Measurements from ENCODE around the gene PRDX1. TPM values are rescaled to one million over a fixed set of nuclear protein-coding genes. Genes with fewer than 3 reads are reported as not detected.
"Not testable (repeated sequence)": the region's sequence is repeated elsewhere in the genome, so short reads cannot be mapped to it uniquely, and the experiment has no call there.

PRDX1 gene
- total and polyA plus RNA-seq, 2 donors: 232 to 491 TPM

DNA sequence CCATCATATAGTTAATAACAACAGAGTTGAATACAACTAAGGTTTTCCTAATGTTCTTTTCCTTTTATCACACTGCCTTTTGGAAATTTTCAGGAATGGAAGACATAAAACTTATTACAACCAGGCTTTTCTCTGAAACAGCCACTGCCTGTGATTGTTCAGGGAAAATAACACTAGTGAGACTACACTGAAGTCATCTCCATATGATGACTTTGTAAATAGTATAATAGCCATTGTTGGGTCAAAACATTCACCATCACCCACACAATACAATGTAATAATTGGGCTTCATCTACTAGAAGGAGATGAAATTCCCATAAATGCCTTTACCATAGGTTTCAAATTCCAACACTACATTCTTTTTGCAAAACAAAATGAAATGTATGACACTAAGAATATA lies 35.7 kb downstream of the PRDX1 start:
- no peak for DNase-seq (ENCODE audit: extremely low spot score)
- no peaks in the 10 kb centered on the region for H3K4me1 ChIP-seq (ENCODE audit: insufficient read depth)

GRCh38 chr1:45479039-45479748 lies 42.5 kb downstream of the PRDX1 start:
- H3K4me3 ChIP-seq (ENCODE audit: low read depth, low read length): no peak overlapping the region
- H3K27ac ChIP-seq (ENCODE audit: low read depth): no peak overlapping the region
- no peaks in the 10 kb centered on the region for H3K36me3 ChIP-seq (ENCODE audit: insufficient read depth)
- no peaks in the 10 kb centered on the region for H3K4me1 ChIP-seq (ENCODE audit: insufficient read depth)
- 90% methylated on average over 5 of the region's 5 CpGs for WGBS
- no peak for DNase-seq (ENCODE audit: extremely low spot score)

More for the DNA sequence above, 35.7 kb downstream of the PRDX1 start:
- Histone ChIP-seq H3K27ac (ENCODE audit: low read depth) (no peak overlapping the region), H3K36me3 (ENCODE audit: insufficient read depth) (no peaks in the 10 kb centered on the region), H3K4me3 (ENCODE audit: low read depth, low read length) (no peak overlapping the region)

DNA sequence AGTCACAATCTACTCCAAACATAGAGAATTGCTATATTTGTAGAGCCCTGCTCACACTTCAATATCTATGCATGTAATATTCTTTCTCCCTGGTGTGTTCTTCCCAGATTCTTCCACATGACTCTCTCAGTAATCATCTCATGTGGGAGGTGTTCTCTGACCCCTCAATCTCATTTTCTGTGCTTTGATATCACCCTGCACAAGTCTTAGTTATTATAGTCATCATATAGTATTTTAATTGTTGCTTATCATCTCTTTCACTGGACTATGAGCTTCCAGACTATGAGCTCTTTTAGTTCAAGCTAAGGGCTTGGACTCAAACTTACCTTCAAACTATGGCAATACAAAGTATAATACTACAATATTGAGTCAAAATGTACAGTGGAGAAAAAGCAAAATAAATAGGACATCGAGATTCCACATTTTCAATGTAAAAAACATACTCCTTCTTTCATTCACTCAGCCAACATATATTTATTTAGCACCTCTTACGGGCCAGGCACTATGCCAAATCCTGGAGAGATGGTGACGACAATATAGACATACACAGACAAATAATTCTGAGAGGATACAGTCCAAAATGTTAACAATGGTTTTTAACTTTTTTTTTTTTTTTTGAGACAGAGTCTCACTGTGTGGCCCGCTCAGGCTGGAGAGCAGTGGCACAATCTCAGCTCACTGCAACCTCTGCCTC lies 43.4 kb downstream of the PRDX1 start:
- Histone ChIP-seq H3K4me3 (ENCODE audit: low read depth, low read length) (no peak overlapping the region), H3K4me1 (ENCODE audit: insufficient read depth) (no peaks in the 10 kb centered on the region), H3K36me3 (ENCODE audit: insufficient read depth) (no peaks in the 10 kb centered on the region), H3K27ac (ENCODE audit: low read depth) (no peak overlapping the region)
- DNase-seq (ENCODE audit: extremely low spot score): no peak
- WGBS: 67% methylated on average over 4 of the region's 4 CpGs

DNA sequence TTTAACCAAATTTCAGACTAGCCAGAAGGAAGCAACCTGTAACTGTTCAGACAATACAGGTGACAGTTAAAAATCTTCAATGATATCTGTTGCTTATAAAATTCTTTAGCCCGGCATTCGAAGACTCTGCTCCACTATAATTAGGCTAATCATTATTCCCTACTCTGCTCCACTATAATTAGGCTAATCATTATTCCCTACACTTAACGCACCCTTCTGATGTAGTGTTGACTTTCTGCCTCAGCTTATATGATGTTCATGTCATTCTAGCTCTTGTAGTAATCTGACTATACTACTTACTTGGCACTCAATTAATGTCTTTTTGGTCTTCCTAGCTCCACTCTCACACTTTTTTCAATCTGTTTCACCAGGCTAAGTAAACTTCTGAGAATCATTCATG lies 44.0 kb downstream of the PRDX1 start:
- Histone ChIP-seq H3K27ac (ENCODE audit: low read depth) (no peak overlapping the region), H3K4me3 (ENCODE audit: low read depth, low read length) (no peak overlapping the region), H3K4me1 (ENCODE audit: insufficient read depth) (no peaks in the 10 kb centered on the region), H3K36me3 (ENCODE audit: insufficient read depth) (no peaks in the 10 kb centered on the region)
- WGBS: 92% methylated on average over 3 of the region's 3 CpGs
- DNase-seq (ENCODE audit: extremely low spot score): no peak

DNA sequence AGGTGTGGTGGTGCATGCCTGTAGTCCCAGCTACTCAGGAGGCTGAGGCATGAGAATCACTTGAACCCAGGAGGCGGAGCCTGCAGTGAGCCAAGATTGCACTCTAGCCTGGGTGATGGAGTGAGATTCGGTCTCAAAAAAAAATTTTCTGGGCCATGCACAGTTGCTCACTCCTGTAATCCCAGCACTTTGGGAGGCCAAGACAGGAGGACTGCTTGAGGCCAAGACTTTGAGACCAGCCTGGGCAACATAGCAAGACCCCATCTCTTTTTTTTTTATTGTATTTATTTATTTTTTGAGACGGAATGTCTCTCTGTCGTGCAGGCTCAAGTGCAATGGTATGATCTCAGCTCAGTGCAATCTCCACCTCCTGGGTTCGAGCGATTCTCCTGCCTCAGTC lies 47.5 kb downstream of the PRDX1 start:
- not testable (repeated sequence) for H3K27ac ChIP-seq (ENCODE audit: low read depth); H3K36me3 ChIP-seq (ENCODE audit: insufficient read depth); DNase-seq (ENCODE audit: extremely low spot score); H3K4me1 ChIP-seq (ENCODE audit: insufficient read depth); H3K4me3 ChIP-seq (ENCODE audit: low read depth, low read length)
- WGBS: 96% methylated on average over 6 of the region's 6 CpGs

DNA sequence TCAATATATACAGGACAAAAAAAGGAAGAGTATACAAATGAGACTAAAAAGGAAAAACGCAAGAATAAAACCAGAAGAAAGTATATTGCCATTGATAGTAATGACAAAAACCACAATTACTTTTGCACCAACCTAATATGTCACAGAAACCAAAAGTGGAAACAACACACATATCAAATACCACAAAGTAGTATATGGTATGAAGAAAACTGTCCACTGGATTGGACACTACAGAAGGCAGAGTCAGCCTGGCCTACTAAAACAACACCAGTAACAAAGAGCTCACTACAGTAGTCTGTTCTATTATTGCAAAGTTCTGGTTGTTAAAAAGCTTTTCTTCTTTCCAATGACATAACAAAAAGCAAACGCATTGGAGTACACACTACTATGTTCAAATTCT lies 48.4 kb downstream of the PRDX1 start:
- Histone ChIP-seq H3K4me1 (ENCODE audit: insufficient read depth) (no peaks in the 10 kb centered on the region), H3K27ac (ENCODE audit: low read depth) (no peak overlapping the region), H3K4me3 (ENCODE audit: low read depth, low read length) (no peak overlapping the region), H3K36me3 (ENCODE audit: insufficient read depth) (no peaks in the 10 kb centered on the region)
- 88% methylated on average over 2 of the region's 2 CpGs for WGBS
- no peak for DNase-seq (ENCODE audit: extremely low spot score)

- Histone ChIP-seq H3K27ac (ENCODE audit: low read depth) (no peak overlapping the region), H3K4me1 (ENCODE audit: insufficient read depth) (no peaks in the 10 kb centered on the region), H3K36me3 (ENCODE audit: insufficient read depth) (no peaks in the 10 kb centered on the region), H3K4me3 (ENCODE audit: low read depth, low read length) (no peak overlapping the region)
- 62% methylated on average over 2 of the region's 2 CpGs for WGBS
- DNase-seq (ENCODE audit: extremely low spot score): no peak
Measured at GRCh38 chr1:45470306-45470798, 51.3 kb downstream of the PRDX1 start.

DNA sequence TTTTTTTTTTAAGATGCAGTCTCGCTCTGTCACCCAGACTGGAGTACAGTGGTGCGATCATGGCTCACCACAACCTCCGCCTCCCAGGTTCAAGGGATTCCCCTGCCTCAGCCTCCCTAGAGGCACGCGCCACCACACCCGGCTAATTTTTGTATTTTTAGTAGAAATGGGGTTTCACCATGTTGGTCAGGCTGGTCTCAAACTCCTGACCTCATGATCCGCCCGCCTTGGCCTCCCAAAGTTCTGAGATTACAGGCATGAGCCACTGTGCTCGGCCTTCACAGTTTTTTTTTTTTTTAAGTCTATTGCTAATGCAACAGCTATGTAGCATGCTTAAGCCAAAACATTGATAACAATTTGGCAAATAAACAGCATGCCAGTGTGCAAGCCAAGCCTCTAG lies 54.3 kb downstream of the PRDX1 start:
- DNase-seq (ENCODE audit: extremely low spot score); H3K36me3 ChIP-seq (ENCODE audit: insufficient read depth); H3K4me3 ChIP-seq (ENCODE audit: low read depth, low read length); H3K4me1 ChIP-seq (ENCODE audit: insufficient read depth); H3K27ac ChIP-seq (ENCODE audit: low read depth): not testable (repeated sequence)
- 92% methylated on average over 9 of the region's 9 CpGs for WGBS

- no peak overlapping the region for H3K4me3 ChIP-seq (ENCODE audit: low read depth, low read length)
- no peaks in the 10 kb centered on the region for H3K4me1 ChIP-seq (ENCODE audit: insufficient read depth)
- H3K36me3 ChIP-seq (ENCODE audit: insufficient read depth): no peaks in the 10 kb centered on the region
- DNase-seq (ENCODE audit: extremely low spot score): no peak
- no peak overlapping the region for H3K27ac ChIP-seq (ENCODE audit: low read depth)
Measured at GRCh38 chr1:45465277-45465676, 56.4 kb downstream of the PRDX1 start.

Other genes starting within 250 kb of the PRDX1 start
- gene HPDL, start 195.0 kb downstream of the PRDX1 start, total RNA-seq: 0.74 TPM
- 1.0 TPM for gene HPDL, start 195.0 kb downstream of the PRDX1 start, polyA plus RNA-seq
- 8.9 TPM for gene TOE1, start 181.7 kb downstream of the PRDX1 start, total RNA-seq
- gene TOE1, start 181.7 kb downstream of the PRDX1 start, polyA plus RNA-seq: 11.1 TPM
- gene MUTYH, start 181.4 kb downstream of the PRDX1 start, total RNA-seq: 12.0 TPM
- gene MUTYH, start 181.4 kb downstream of the PRDX1 start, polyA plus RNA-seq: 19.4 TPM
- 3.2 TPM for gene TESK2, start 30.7 kb downstream of the PRDX1 start, total RNA-seq
- 5.7 TPM for gene TESK2, start 30.7 kb downstream of the PRDX1 start, polyA plus RNA-seq
- gene CCDC163, start 21.8 kb downstream of the PRDX1 start, total RNA-seq: 0.42 TPM
- 2.8 TPM for gene CCDC163, start 21.8 kb downstream of the PRDX1 start, polyA plus RNA-seq
- 1.9 TPM for gene MMACHC, start 21.6 kb downstream of the PRDX1 start, total RNA-seq
- gene MMACHC, start 21.6 kb downstream of the PRDX1 start, polyA plus RNA-seq: 2.7 TPM
- gene AKR1A1, start 28.9 kb upstream of the PRDX1 start, total RNA-seq: 76.1 TPM
- gene AKR1A1, start 28.9 kb upstream of the PRDX1 start, polyA plus RNA-seq: 101 TPM
- 76.0 TPM for gene NASP, start 62.2 kb upstream of the PRDX1 start, total RNA-seq
- 115 TPM for gene NASP, start 62.2 kb upstream of the PRDX1 start, polyA plus RNA-seq
- 0.85 TPM for gene CCDC17, start 102.2 kb upstream of the PRDX1 start, total RNA-seq
- 0.54 TPM for gene CCDC17, start 102.2 kb upstream of the PRDX1 start, polyA plus RNA-seq
- 120 TPM for gene GPBP1L1, start 164.6 kb upstream of the PRDX1 start, total RNA-seq
- 55.3 TPM for gene GPBP1L1, start 164.6 kb upstream of the PRDX1 start, polyA plus RNA-seq
- 24.7 TPM for gene TMEM69, start 166.3 kb upstream of the PRDX1 start, total RNA-seq
- 31.5 TPM for gene TMEM69, start 166.3 kb upstream of the PRDX1 start, polyA plus RNA-seq
- gene IPP, start 228.8 kb upstream of the PRDX1 start, total RNA-seq: 19.0 TPM
- gene IPP, start 228.8 kb upstream of the PRDX1 start, polyA plus RNA-seq: 7.6 TPM

All from urinary bladder (tissue), 4 donors.